HG03196 (cell line): ENCODE data around the gene AUTS2.

Source experiments
- ATAC-seq: cut with Tn5 transposase; IDR thresholded peaks from one replicate; pipeline ENCODE4 v1.9.1; 2021; ENCODE audit not compliant: unreplicated experiment

The AUTS2 gene

GRCh38 chr7:70598976-70599375 is 1000.7 kb downstream of the AUTS2 start:
- ATAC-seq, result no peak

- no peak for ATAC-seq
Measured at GRCh38 chr7:70599446-70600190, 1001.3 kb downstream of the AUTS2 start.

- ATAC-seq, result no peak
Measured at GRCh38 chr7:70600993-70601392, 1002.7 kb downstream of the AUTS2 start.

GRCh38 chr7:70602117-70602516 is 1003.8 kb downstream of the AUTS2 start:
- ATAC-seq, result no peak

GRCh38 chr7:70607281-70607680 is 1009.0 kb downstream of the AUTS2 start:
- no peak for ATAC-seq

GRCh38 chr7:70607759-70608158 is 1009.5 kb downstream of the AUTS2 start:
- no peak for ATAC-seq

GRCh38 chr7:70608229-70608628 is 1010.0 kb downstream of the AUTS2 start:
- ATAC-seq, result no peak

GRCh38 chr7:70612811-70613210 is 1014.5 kb downstream of the AUTS2 start:
- ATAC-seq, result no peak

- ATAC-seq, result no peak
Measured at GRCh38 chr7:70614237-70615045, 1016.2 kb downstream of the AUTS2 start.

GRCh38 chr7:70615066-70615606 is 1016.9 kb downstream of the AUTS2 start:
- no peak for ATAC-seq

GRCh38 chr7:70616211-70616610 is 1017.9 kb downstream of the AUTS2 start:
- no peak for ATAC-seq

- ATAC-seq, result no peak
Measured at GRCh38 chr7:70616821-70617220, 1018.5 kb downstream of the AUTS2 start.

- no peak for ATAC-seq
Measured at GRCh38 chr7:70618020-70618551, 1019.8 kb downstream of the AUTS2 start.

- ATAC-seq, result no peak
Measured at GRCh38 chr7:70619130-70619529, 1020.9 kb downstream of the AUTS2 start.

- no peak for ATAC-seq
Measured at GRCh38 chr7:70619659-70620058, 1021.4 kb downstream of the AUTS2 start.

GRCh38 chr7:70620333-70621055 is 1022.2 kb downstream of the AUTS2 start:
- ATAC-seq, result no peak

- no peak for ATAC-seq
Measured at GRCh38 chr7:70621954-70622600, 1023.8 kb downstream of the AUTS2 start.

GRCh38 chr7:70622936-70623335 is 1024.7 kb downstream of the AUTS2 start:
- no peak for ATAC-seq

GRCh38 chr7:70624500-70625103 is 1026.3 kb downstream of the AUTS2 start:
- no peak for ATAC-seq

- ATAC-seq, result no peak
Measured at GRCh38 chr7:70627461-70627860, 1029.2 kb downstream of the AUTS2 start.
